Stomach smooth muscle (tissue), 2 donors: Measurements from ENCODE around the gene EDEM1.

Experiments used
- H3K27ac ChIP-seq: one replicate; pipeline ENCODE4 v1.7.0; 2013; ENCODE audit warnings: mild to moderate bottlenecking, low read length, inconsistent platforms
- H3K27me3 ChIP-seq, 2 donors: one replicate each; pipeline ENCODE4 v1.7.0; 2013; ENCODE audit warnings: low read length in 2 of 2; ENCODE audit not compliant: insufficient read depth in 2 of 2, control insufficient read depth in 1 of 2
- H3K36me3 ChIP-seq, 2 donors: one replicate each; pipeline ENCODE4 v1.7.0; 2013; ENCODE audit warnings: low read length in 2 of 2; ENCODE audit not compliant: control insufficient read depth in 2 of 2, insufficient read depth in 2 of 2
- H3K4me1 ChIP-seq: one replicate; pipeline ENCODE4 v1.7.0; 2013; ENCODE audit warnings: low read length; ENCODE audit not compliant: control insufficient read depth, insufficient read depth
- H3K4me3 ChIP-seq, 2 donors: one replicate each; pipeline ENCODE4 v1.7.0; 2013; ENCODE audit warnings: low read length in 2 of 2
- H3K9ac ChIP-seq, 2 donors: one replicate each; pipeline ENCODE4 v1.7.0; 2013; ENCODE audit warnings: low read length in 2 of 2, mild to moderate bottlenecking in 1 of 2
- H3K9me3 ChIP-seq, 2 donors: one replicate each; pipeline ENCODE4 v1.7.0; 2013; ENCODE audit warnings: low read length in 2 of 2; ENCODE audit not compliant: control insufficient read depth in 2 of 2
- donor health status: healthy.
- donor health status: Pancreatic carcinoma.

EDEM1 gene

GRCh38 chr3:5219216-5219615 lies 31.7 kb downstream of the EDEM1 start:
- Histone ChIP-seq H3K36me3 (peaks cover 23 to 25% of the 10 kb centered on the region in 2 donors), H3K27ac (no peak overlapping the region)

GRCh38 chr3:5220193-5220592 lies 32.7 kb downstream of the EDEM1 start:
- Histone ChIP-seq H3K4me1 (no peaks in the 10 kb centered on the region), H3K9me3 (no peaks in the 10 kb centered on the region), H3K36me3 (peaks cover 18 to 19% of the 10 kb centered on the region in 2 donors)

More at GRCh38 chr3:5219216-5219615, 31.7 kb downstream of the EDEM1 start:
- Histone ChIP-seq H3K9me3 (no peaks in the 10 kb centered on the region), H3K4me3 (no peak overlapping the region), H3K4me1 (no peaks in the 10 kb centered on the region), H3K9ac (no peak overlapping the region), H3K27me3 (no peaks in the 10 kb centered on the region)

GRCh38 chr3:5220667-5221431 lies 33.3 kb downstream of the EDEM1 start:
- Histone ChIP-seq H3K36me3 (peaks cover 12 to 13% of the 10 kb centered on the region in 2 donors), H3K9ac (no peak overlapping the region), H3K27me3 (no peaks in the 10 kb centered on the region), H3K27ac (no peak overlapping the region), H3K9me3 (no peaks in the 10 kb centered on the region), H3K4me3 (no peak overlapping the region), H3K4me1 (no peaks in the 10 kb centered on the region)

More at GRCh38 chr3:5220193-5220592, 32.7 kb downstream of the EDEM1 start:
- Histone ChIP-seq H3K4me3 (no peak overlapping the region), H3K27ac (no peak overlapping the region), H3K27me3 (no peaks in the 10 kb centered on the region), H3K9ac (no peak overlapping the region)

- Histone ChIP-seq H3K4me3 (no peak overlapping the region), H3K9me3 (no peaks in the 10 kb centered on the region), H3K27me3 (no peaks in the 10 kb centered on the region), H3K36me3 (peaks cover 7 to 8% of the 10 kb centered on the region in 2 donors), H3K27ac (no peak overlapping the region), H3K4me1 (no peaks in the 10 kb centered on the region), H3K9ac (no peak overlapping the region)
These were observed 34.2 kb downstream of the EDEM1 start for GRCh38 chr3:5221701-5222100.

GRCh38 chr3:5222283-5223005 lies 34.9 kb downstream of the EDEM1 start:
- H3K9ac ChIP-seq: no peak overlapping the region
- H3K27me3 ChIP-seq: no peaks in the 10 kb centered on the region
- H3K4me3 ChIP-seq: no peak overlapping the region

GRCh38 chr3:5226783-5227182 lies 39.3 kb downstream of the EDEM1 start:
- Histone ChIP-seq H3K36me3 (no peaks in the 10 kb centered on the region), H3K27ac (no peak overlapping the region), H3K9me3 (no peaks in the 10 kb centered on the region), H3K4me3 (no peak overlapping the region), H3K9ac (no peak overlapping the region), H3K4me1 (no peaks in the 10 kb centered on the region), H3K27me3 (peaks cover 0 to 2% of the 10 kb centered on the region in 2 donors)

More at GRCh38 chr3:5222283-5223005, 34.9 kb downstream of the EDEM1 start:
- no peaks in the 10 kb centered on the region for H3K9me3 ChIP-seq
- peaks cover 2 to 3% of the 10 kb centered on the region in 2 donors for H3K36me3 ChIP-seq
- H3K4me1 ChIP-seq: no peaks in the 10 kb centered on the region
- H3K27ac ChIP-seq: no peak overlapping the region

GRCh38 chr3:5227812-5228211 lies 40.3 kb downstream of the EDEM1 start:
- H3K27ac ChIP-seq: no peak overlapping the region
- no peaks in the 10 kb centered on the region for H3K36me3 ChIP-seq
- H3K9ac ChIP-seq: no peak overlapping the region
- H3K4me3 ChIP-seq: no peak overlapping the region
- H3K4me1 ChIP-seq: no peaks in the 10 kb centered on the region
- H3K27me3 ChIP-seq: peaks cover 2 to 3% of the 10 kb centered on the region in 2 donors
- no peaks in the 10 kb centered on the region for H3K9me3 ChIP-seq

- no peaks in the 10 kb centered on the region for H3K36me3 ChIP-seq
These were observed 41.9 kb downstream of the EDEM1 start for GRCh38 chr3:5229414-5229813.

GRCh38 chr3:5231074-5231473 lies 43.6 kb downstream of the EDEM1 start:
- Histone ChIP-seq H3K36me3 (no peaks in the 10 kb centered on the region), H3K4me1 (no peaks in the 10 kb centered on the region), H3K4me3 (no peak overlapping the region)

More at GRCh38 chr3:5229414-5229813, 41.9 kb downstream of the EDEM1 start:
- H3K27ac ChIP-seq: no peak overlapping the region
- peaks cover 2 to 3% of the 10 kb centered on the region in 2 donors for H3K27me3 ChIP-seq
- H3K9me3 ChIP-seq: no peaks in the 10 kb centered on the region
- H3K4me1 ChIP-seq: no peaks in the 10 kb centered on the region
- no peak overlapping the region for H3K9ac ChIP-seq
- H3K4me3 ChIP-seq: no peak overlapping the region

GRCh38 chr3:5231487-5231886 lies 44.0 kb downstream of the EDEM1 start:
- peaks cover 2 to 3% of the 10 kb centered on the region in 2 donors for H3K27me3 ChIP-seq
- no peak overlapping the region for H3K9ac ChIP-seq
- H3K4me3 ChIP-seq: no peak overlapping the region
- no peaks in the 10 kb centered on the region for H3K36me3 ChIP-seq
- no peaks in the 10 kb centered on the region for H3K9me3 ChIP-seq
- H3K4me1 ChIP-seq: no peaks in the 10 kb centered on the region
- no peak overlapping the region for H3K27ac ChIP-seq

More at GRCh38 chr3:5231074-5231473, 43.6 kb downstream of the EDEM1 start:
- Histone ChIP-seq H3K27me3 (peaks cover 2 to 3% of the 10 kb centered on the region in 2 donors), H3K27ac (no peak overlapping the region), H3K9ac (no peak overlapping the region), H3K9me3 (no peaks in the 10 kb centered on the region)
